Prostate gland (tissue), 2 donors: Measurements from ENCODE around the gene RNU6-1.
A peak's percentile ranks its signal among the peaks of the same experiment; 100 is the strongest.

Source experiments
- POLR2A ChIP-seq: fragments of 450-650 bp; IDR thresholded peaks from one replicate; pipeline ENCODE4 v1.6.1; 2016; ENCODE audit warnings: antibody characterized with exemption, mild to moderate bottlenecking
- TF ChIP-seq, protein P1 (sequence below), 4 experiments: fragments of 200-600 bp in 2 of 4; fragments of 450-650 bp in 2 of 4; sonication (generic) in 2 of 4; IDR thresholded peaks; 1 replicate in 3 of 4; 2 replicates in 1 of 4; pipeline ENCODE4 v1.5.1; 2016 to 2019; ENCODE audit warnings: antibody characterized with exemption in 4 of 4, mild to moderate bottlenecking in 2 of 4, moderate library complexity in 2 of 4

DNA sequence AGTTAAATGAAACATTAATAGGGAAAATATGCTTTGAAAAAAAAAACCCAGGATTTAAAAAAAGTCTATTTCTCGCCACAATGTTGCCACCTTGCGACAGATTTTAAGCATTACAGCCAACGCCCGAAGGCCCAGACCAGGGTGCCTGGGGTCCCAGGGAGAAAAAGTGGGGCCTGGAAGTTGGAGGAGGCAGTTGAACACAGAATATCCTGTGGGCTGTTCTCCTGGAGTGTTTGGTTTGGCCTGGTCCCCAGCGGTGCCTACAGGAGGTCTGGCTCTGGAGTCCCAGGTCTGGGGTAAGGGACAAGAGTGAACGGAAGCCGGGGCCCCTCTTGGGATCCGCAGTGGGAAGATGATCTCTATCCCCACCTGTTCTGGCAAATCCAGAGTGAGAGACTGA lies 3.4 kb downstream of the RNU6-1 start:
- TF ChIP-seq, protein P1, sequence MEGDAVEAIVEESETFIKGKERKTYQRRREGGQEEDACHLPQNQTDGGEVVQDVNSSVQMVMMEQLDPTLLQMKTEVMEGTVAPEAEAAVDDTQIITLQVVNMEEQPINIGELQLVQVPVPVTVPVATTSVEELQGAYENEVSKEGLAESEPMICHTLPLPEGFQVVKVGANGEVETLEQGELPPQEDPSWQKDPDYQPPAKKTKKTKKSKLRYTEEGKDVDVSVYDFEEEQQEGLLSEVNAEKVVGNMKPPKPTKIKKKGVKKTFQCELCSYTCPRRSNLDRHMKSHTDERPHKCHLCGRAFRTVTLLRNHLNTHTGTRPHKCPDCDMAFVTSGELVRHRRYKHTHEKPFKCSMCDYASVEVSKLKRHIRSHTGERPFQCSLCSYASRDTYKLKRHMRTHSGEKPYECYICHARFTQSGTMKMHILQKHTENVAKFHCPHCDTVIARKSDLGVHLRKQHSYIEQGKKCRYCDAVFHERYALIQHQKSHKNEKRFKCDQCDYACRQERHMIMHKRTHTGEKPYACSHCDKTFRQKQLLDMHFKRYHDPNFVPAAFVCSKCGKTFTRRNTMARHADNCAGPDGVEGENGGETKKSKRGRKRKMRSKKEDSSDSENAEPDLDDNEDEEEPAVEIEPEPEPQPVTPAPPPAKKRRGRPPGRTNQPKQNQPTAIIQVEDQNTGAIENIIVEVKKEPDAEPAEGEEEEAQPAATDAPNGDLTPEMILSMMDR (IDR thresholded peaks at IDR 0.05) = peak; percentile 14 to 80 (median 63)
- TF ChIP-seq POLR2A = no peak
